CD8-positive, alpha-beta memory T cell (primary cell): ENCODE data around the gene TMEM18. TPM values are rescaled to one million over a fixed set of nuclear protein-coding genes. Genes with fewer than 3 reads are reported as not detected.
A peak's percentile ranks its signal among the peaks of the same experiment; 100 is the strongest.

ENCODE experiments used
- CTCF ChIA-PET: fragments of 350-600 bp; sonication (Branson Sonifier 250); formaldehyde crosslinking; loops from one replicate; lab custom pipeline; 2021; ENCODE audit warnings: antibody characterized with exemption; lab: Charles Lee
- POLR2A ChIA-PET: fragments of 350-600 bp; sonication (Branson Sonifier 250); formaldehyde crosslinking; loops from one replicate; lab custom pipeline; 2021; ENCODE audit warnings: antibody characterized with exemption; lab: Charles Lee
- DNase-seq, 5 donors: peaks; one replicate each; pipeline versions ENCODE4 v3.0.0 to v3.0.0-alpha.2; 2020 to 2022; ENCODE audit warnings: mixed read lengths in 1 of 5
- H3K27ac ChIP-seq: one replicate; pipeline ENCODE4 v1.7.0; 2013; ENCODE audit warnings: low read depth, mild to moderate bottlenecking, low read length, moderate library complexity
- H3K27me3 ChIP-seq: 2 replicates; pipeline ENCODE4 v1.7.0; 2013; ENCODE audit warnings: low read length, mild to moderate bottlenecking; ENCODE audit not compliant: insufficient read depth, poor library complexity, severe bottlenecking
- H3K36me3 ChIP-seq: 2 replicates; pipeline ENCODE4 v1.7.0; 2013; ENCODE audit warnings: mild to moderate bottlenecking, low read length, moderate library complexity; ENCODE audit not compliant: insufficient read depth
- H3K4me1 ChIP-seq: 2 replicates; pipeline ENCODE4 v1.7.0; 2013; ENCODE audit warnings: mild to moderate bottlenecking, low read length, moderate library complexity; ENCODE audit not compliant: insufficient read depth
- H3K4me3 ChIP-seq: 2 replicates; pipeline ENCODE4 v1.7.0; 2013; ENCODE audit warnings: mild to moderate bottlenecking, low read length
- H3K9me3 ChIP-seq: 2 replicates; pipeline ENCODE4 v1.7.0; 2013; ENCODE audit warnings: mild to moderate bottlenecking, low read length
- H3K27ac Mint-ChIP-seq, 8 donors: one replicate each; pipeline ENCODE4 v1.8.0; 2020 to 2021; ENCODE audit warnings: mixed read lengths in 8 of 8, mild to moderate bottlenecking in 6 of 8, inconsistent platforms in 3 of 8, moderate library complexity in 3 of 8
- H3K27me3 Mint-ChIP-seq, 2 donors: one replicate each; pipeline ENCODE4 v1.8.0; 2020 to 2021; ENCODE audit warnings: mixed read lengths in 2 of 2, mild to moderate bottlenecking in 1 of 2, moderate library complexity in 1 of 2
- H3K36me3 Mint-ChIP-seq, 3 donors: one replicate each; pipeline ENCODE4 v1.8.0; 2020 to 2021; ENCODE audit warnings: mixed read lengths in 3 of 3, inconsistent platforms in 1 of 3, mild to moderate bottlenecking in 1 of 3
- H3K4me1 Mint-ChIP-seq, 3 donors: one replicate each; pipeline ENCODE4 v1.8.0; 2020 to 2021; ENCODE audit warnings: mixed read lengths in 3 of 3, inconsistent platforms in 1 of 3, mild to moderate bottlenecking in 1 of 3
- H3K4me3 Mint-ChIP-seq, 7 donors: one replicate each; pipeline ENCODE4 v1.8.0; 2020 to 2021; ENCODE audit warnings: mixed read lengths in 7 of 7, mild to moderate bottlenecking in 6 of 7, moderate library complexity in 4 of 7, inconsistent platforms in 2 of 7
- H3K9me3 Mint-ChIP-seq, 5 donors: one replicate each; pipeline ENCODE4 v1.8.0; 2020 to 2022; ENCODE audit warnings: mixed read lengths in 5 of 5, mild to moderate bottlenecking in 3 of 5, moderate library complexity in 2 of 5, inconsistent platforms in 1 of 5
- polyA plus RNA-seq: library from polyadenylated mRNA; unstranded; fragments of 300-500 nt; fragmentation: Illumina TruSeq; gene quantifications from one replicate; pipeline ENCODE4 v1.2.3, GENCODE V29; 2021
- total RNA-seq, 2 experiments: library from RNA; stranded (reverse); gene quantifications; one replicate each; pipeline ENCODE4 v1.2.3, GENCODE V29; 2021

The TMEM18 gene
- total and polyA plus RNA-seq, 3 experiments from 2014 or later: 20.7 to 23.3 (median 22.2) TPM

DNA sequence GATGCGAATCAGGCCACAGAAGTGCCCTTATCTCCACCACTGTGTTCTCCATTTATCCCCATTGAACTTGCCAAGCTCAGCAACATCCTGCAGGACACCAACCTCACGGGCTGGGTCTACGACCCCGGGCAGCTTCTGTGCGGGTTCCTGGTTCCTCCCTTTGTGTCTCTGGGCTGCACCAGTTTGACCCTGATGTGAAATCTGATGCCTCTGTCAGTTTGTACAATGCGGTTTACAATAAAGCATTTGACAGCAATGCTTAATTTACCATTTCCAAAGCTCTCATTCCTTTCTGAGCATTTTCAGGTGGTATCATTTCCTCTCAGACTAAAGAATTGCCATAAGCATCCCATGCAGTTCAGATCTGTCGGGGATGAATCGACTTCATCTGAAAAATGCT, 3.3 kb upstream of the TMEM18 start:
- POLR2A ChIA-PET: no interaction called here
- Mint-ChIP-seq H3K27me3 (peaks cover 0 to 4% of the 10 kb centered on the region in 2 donors), H3K36me3 (peaks cover 2 to 24% (median 10%) of the 10 kb centered on the region in 3 donors), H3K4me3 (peak overlapping the region in 1 of 7 donors; percentile 44), H3K9me3 (peaks cover 11 to 23% (median 14%) of the 10 kb centered on the region in 5 donors), H3K27ac (peak overlapping the region in 1 of 8 donors; percentile 35), H3K4me1 (peaks cover 19 to 29% (median 22%) of the 10 kb centered on the region in 3 donors)
- Histone ChIP-seq H3K9me3 (peaks cover 7% of the 10 kb centered on the region), H3K4me3 (no peak overlapping the region), H3K36me3 (no peaks in the 10 kb centered on the region), H3K27ac (no peak overlapping the region), H3K27me3 (no peaks in the 10 kb centered on the region), H3K4me1 (peaks cover 18% of the 10 kb centered on the region)
- DNase-seq: no peak
- CTCF ChIA-PET: no interaction called here

DNA sequence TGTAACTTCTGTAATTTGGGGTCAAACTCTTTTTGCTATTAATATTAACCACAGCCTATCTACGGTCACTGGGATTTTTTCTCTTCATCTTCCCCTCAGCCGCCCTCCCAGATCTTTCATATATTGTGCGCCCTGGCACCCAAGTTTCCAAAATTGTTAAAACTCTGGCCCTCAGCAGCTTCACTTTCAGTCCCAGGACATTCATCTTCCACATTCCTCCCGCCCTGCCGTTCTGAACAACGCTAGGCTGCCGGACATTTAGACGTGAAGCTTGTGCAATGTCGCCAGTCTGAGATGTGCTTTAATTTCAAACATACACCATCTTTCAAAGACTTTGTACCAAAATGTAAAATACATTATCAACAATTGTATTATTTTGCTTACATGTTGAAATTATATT, 1.8 kb upstream of the TMEM18 start:
- Mint-ChIP-seq H3K4me3 (peak overlapping the region in 6 of 7 donors; percentile 25 to 97 (median 92)), H3K36me3 (peaks cover 3 to 20% (median 10%) of the 10 kb centered on the region in 3 donors), H3K27ac (peak overlapping the region in 6 of 8 donors; percentile 21 to 99 (median 83)), H3K9me3 (peaks cover 0 to 10% (median under 1%) of the 10 kb centered on the region in 5 donors), H3K27me3 (no peaks in the 10 kb centered on the region), H3K4me1 (peaks cover 29 to 42% (median 35%) of the 10 kb centered on the region in 3 donors)
- POLR2A ChIA-PET: no interaction called here
- peaks cover 23% of the 10 kb centered on the region for H3K4me1 ChIP-seq
- no peaks in the 10 kb centered on the region for H3K36me3 ChIP-seq
- no peak overlapping the region for H3K27ac ChIP-seq
- no peak for DNase-seq
- H3K9me3 ChIP-seq: peaks cover 3% of the 10 kb centered on the region
- no peaks in the 10 kb centered on the region for H3K27me3 ChIP-seq
- H3K4me3 ChIP-seq: no peak overlapping the region
- CTCF ChIA-PET: no interaction called here

GRCh38 chr2:677959-678550, 849 bp upstream of the TMEM18 start:
- H3K4me3 ChIP-seq: peak overlapping the region; percentile 64
- H3K4me1 ChIP-seq: peaks cover 23% of the 10 kb centered on the region
- H3K27ac Mint-ChIP-seq: peak overlapping the region; percentile 91 to 99 (median 99)
- H3K9me3 Mint-ChIP-seq: peaks cover 0 to 2% (median 0%) of the 10 kb centered on the region in 5 donors
- H3K36me3 Mint-ChIP-seq: peaks cover 3 to 27% (median 5%) of the 10 kb centered on the region in 3 donors
- CTCF ChIA-PET: interaction anchor here (2.1 kb wide), 1 partner anchor 241 kb away, joined by 4 read pairs; no protein-coding TSS in a partner anchor
- peak overlapping the region; percentile 88 for H3K27ac ChIP-seq
- no peaks in the 10 kb centered on the region for H3K9me3 ChIP-seq
- H3K27me3 ChIP-seq: no peaks in the 10 kb centered on the region
- POLR2A ChIA-PET: interaction anchor here (0.7 kb wide), 1 partner anchor 452 kb away, joined by 5 read pairs; no protein-coding TSS in a partner anchor
- peaks cover 29 to 44% (median 38%) of the 10 kb centered on the region in 3 donors for H3K4me1 Mint-ChIP-seq
- DNase-seq: no peak
- no peaks in the 10 kb centered on the region for H3K36me3 ChIP-seq
- no peaks in the 10 kb centered on the region for H3K27me3 Mint-ChIP-seq
- peak overlapping the region; percentile 91 to 98 (median 95) for H3K4me3 Mint-ChIP-seq

- H3K4me1 Mint-ChIP-seq: peaks cover 29 to 44% (median 38%) of the 10 kb centered on the region in 3 donors
- H3K27me3 Mint-ChIP-seq: no peaks in the 10 kb centered on the region
- peak overlapping the region; percentile 90 to 96 (median 92) for H3K27ac Mint-ChIP-seq
- Histone ChIP-seq H3K36me3 (no peaks in the 10 kb centered on the region), H3K9me3 (no peaks in the 10 kb centered on the region), H3K27ac (peak overlapping the region; percentile 38), H3K4me3 (peak overlapping the region; percentile 74), H3K4me1 (peaks cover 23% of the 10 kb centered on the region), H3K27me3 (no peaks in the 10 kb centered on the region)
- ChIA-PET CTCF (interaction anchor here (1.4 to 2.1 kb wide), 2 partner anchors 61 to 239 kb away, joined by 3 to 4 read pairs; no protein-coding TSS in a partner anchor), POLR2A (no interaction called here)
- peak overlapping the region; percentile 90 to 98 (median 92) for H3K4me3 Mint-ChIP-seq
- no peaks in the 10 kb centered on the region for H3K9me3 Mint-ChIP-seq
- peak in 2 of 5 donors; percentile 95 to 96 for DNase-seq
- H3K36me3 Mint-ChIP-seq: peaks cover 0 to 40% (median 3%) of the 10 kb centered on the region in 3 donors
Observed at GRCh38 chr2:676647-677055, 555 bp downstream of the TMEM18 start.

- Mint-ChIP-seq H3K9me3 (no peaks in the 10 kb centered on the region), H3K4me1 (peaks cover 29 to 44% (median 38%) of the 10 kb centered on the region in 3 donors), H3K36me3 (peaks cover 0 to 40% (median 3%) of the 10 kb centered on the region in 3 donors), H3K4me3 (peak overlapping the region; percentile 90 to 98 (median 92)), H3K27ac (peak overlapping the region; percentile 90 to 96 (median 92)), H3K27me3 (no peaks in the 10 kb centered on the region)
- Histone ChIP-seq H3K36me3 (no peaks in the 10 kb centered on the region), H3K9me3 (no peaks in the 10 kb centered on the region), H3K4me3 (peak overlapping the region; percentile 74), H3K27ac (peak overlapping the region; percentile 38), H3K27me3 (no peaks in the 10 kb centered on the region), H3K4me1 (peaks cover 23% of the 10 kb centered on the region)
- CTCF ChIA-PET: interaction anchor here (1.4 to 2.1 kb wide), 2 partner anchors 62 to 239 kb away, joined by 3 to 4 read pairs; no protein-coding TSS in a partner anchor
- POLR2A ChIA-PET: no interaction called here
- peak in 2 of 5 donors; percentile 43 to 50 for DNase-seq
Observed at GRCh38 chr2:675982-676646, 1.1 kb downstream of the TMEM18 start.

GRCh38 chr2:675460-675859, 1.7 kb downstream of the TMEM18 start:
- CTCF ChIA-PET: no interaction called here
- Mint-ChIP-seq H3K4me3 (peak overlapping the region in 5 of 7 donors; percentile 49 to 94 (median 91)), H3K27ac (peak overlapping the region in 4 of 8 donors; percentile 19 to 92 (median 90)), H3K9me3 (no peaks in the 10 kb centered on the region), H3K36me3 (peaks cover 0 to 47% (median 6%) of the 10 kb centered on the region in 3 donors), H3K27me3 (no peaks in the 10 kb centered on the region), H3K4me1 (peaks cover 31 to 44% (median 38%) of the 10 kb centered on the region in 3 donors)
- Histone ChIP-seq H3K27ac (no peak overlapping the region), H3K9me3 (no peaks in the 10 kb centered on the region), H3K4me3 (no peak overlapping the region), H3K27me3 (no peaks in the 10 kb centered on the region), H3K4me1 (peaks cover 23% of the 10 kb centered on the region), H3K36me3 (no peaks in the 10 kb centered on the region)
- POLR2A ChIA-PET: no interaction called here
- DNase-seq: no peak

DNA sequence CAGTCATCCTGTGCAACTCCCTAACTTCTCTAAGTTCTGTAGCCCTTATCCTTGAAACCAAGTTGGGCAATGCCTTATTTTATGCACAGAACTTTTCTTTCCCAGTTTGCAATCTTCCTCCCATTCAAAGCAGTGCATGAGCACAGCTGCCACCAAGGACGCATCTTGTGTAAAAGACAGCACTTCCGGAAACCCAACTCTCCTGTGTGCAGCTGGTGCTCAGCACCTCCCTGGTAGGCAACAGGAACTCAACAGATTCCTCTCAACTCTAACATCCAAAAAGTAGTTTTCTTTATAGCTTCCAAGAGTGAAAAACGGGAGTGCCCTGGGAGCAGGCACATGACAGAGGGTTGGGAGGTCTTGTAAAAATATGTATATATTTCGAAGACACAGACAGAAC, 2.2 kb downstream of the TMEM18 start:
- Histone ChIP-seq H3K27ac (no peak overlapping the region), H3K27me3 (no peaks in the 10 kb centered on the region), H3K4me1 (peaks cover 23% of the 10 kb centered on the region), H3K36me3 (no peaks in the 10 kb centered on the region), H3K4me3 (no peak overlapping the region), H3K9me3 (no peaks in the 10 kb centered on the region)
- POLR2A ChIA-PET: no interaction called here
- no peak for DNase-seq
- Mint-ChIP-seq H3K27ac (peak overlapping the region in 4 of 8 donors; percentile 19 to 88 (median 32)), H3K4me3 (peak overlapping the region in 4 of 7 donors; percentile 49 to 94 (median 92)), H3K9me3 (no peaks in the 10 kb centered on the region), H3K4me1 (peaks cover 31 to 44% (median 38%) of the 10 kb centered on the region in 3 donors), H3K36me3 (peaks cover 2 to 51% (median 8%) of the 10 kb centered on the region in 3 donors), H3K27me3 (no peaks in the 10 kb centered on the region)
- CTCF ChIA-PET: no interaction called here
